ENCODE measurements around the gene CATSPERE. TPM values are rescaled to one million over a fixed set of nuclear protein-coding genes. Genes with fewer than 3 reads are reported as not detected.

Gene CATSPERE
- total RNA-seq, 1 donor from 2014 or later = 0.86 TPM

GRCh38 chr1:244424649-244425334 lies 36.3 kb upstream of the CATSPERE start:
- no peak for DNase-seq (ENCODE audit: low spot score)
- Histone ChIP-seq H3K9me3 (ENCODE audit: low read depth) (no peaks in the 10 kb centered on the region), H3K4me1 (no peaks in the 10 kb centered on the region), H3K36me3 (peaks cover 23% of the 10 kb centered on the region), H3K27ac (no peak overlapping the region), H3F3A (ENCODE audit: low read depth) (peaks cover 8% of the 10 kb centered on the region), H3K27me3 (no peaks in the 10 kb centered on the region), H4K20me1 (ENCODE audit: low read depth) (no peaks in the 10 kb centered on the region), H3K4me3 (no peak overlapping the region), H3K9ac (no peak overlapping the region), H3K79me2 (ENCODE audit: low read depth) (no peaks in the 10 kb centered on the region), H3K4me2 (no peak overlapping the region), H2AFZ (replicated peaks) (no peak overlapping the region)
- Mint-ChIP-seq H3K9me3 (no peaks in the 10 kb centered on the region), H3K4me3 (no peak overlapping the region), H3K4me1 (no peaks in the 10 kb centered on the region), H3K36me3 (peaks cover 10% of the 10 kb centered on the region), H3K27me3 (ENCODE audit: insufficient read depth, low read depth) (no peaks in the 10 kb centered on the region), H3K27ac (no peak overlapping the region)
- no peak for TF ChIP-seq EZH2 (IDR thresholded peaks at IDR 0.05)

GRCh38 chr1:244427647-244428046 lies 33.4 kb upstream of the CATSPERE start:
- Histone ChIP-seq H3K36me3 (peaks cover 30% of the 10 kb centered on the region), H3K27ac (no peak overlapping the region), H3K9ac (no peak overlapping the region), H3K4me1 (no peaks in the 10 kb centered on the region), H4K20me1 (ENCODE audit: low read depth) (no peaks in the 10 kb centered on the region), H3F3A (ENCODE audit: low read depth) (peaks cover 16% of the 10 kb centered on the region), H3K27me3 (no peaks in the 10 kb centered on the region), H3K4me2 (no peak overlapping the region), H3K79me2 (ENCODE audit: low read depth) (no peaks in the 10 kb centered on the region), H3K9me3 (ENCODE audit: low read depth) (no peaks in the 10 kb centered on the region), H2AFZ (replicated peaks) (no peak overlapping the region), H3K4me3 (no peak overlapping the region)
- no peak for DNase-seq (ENCODE audit: low spot score)
- no peaks in the 10 kb centered on the region for H3K27me3 Mint-ChIP-seq (ENCODE audit: insufficient read depth, low read depth)
- no peak overlapping the region for H3K4me3 Mint-ChIP-seq
- TF ChIP-seq EZH2phosphoT487 (IDR thresholded peaks at IDR 0.05) (no peak), EZH2 (IDR thresholded peaks at IDR 0.05) (no peak)
- TF ChIP-seq, protein P1, sequence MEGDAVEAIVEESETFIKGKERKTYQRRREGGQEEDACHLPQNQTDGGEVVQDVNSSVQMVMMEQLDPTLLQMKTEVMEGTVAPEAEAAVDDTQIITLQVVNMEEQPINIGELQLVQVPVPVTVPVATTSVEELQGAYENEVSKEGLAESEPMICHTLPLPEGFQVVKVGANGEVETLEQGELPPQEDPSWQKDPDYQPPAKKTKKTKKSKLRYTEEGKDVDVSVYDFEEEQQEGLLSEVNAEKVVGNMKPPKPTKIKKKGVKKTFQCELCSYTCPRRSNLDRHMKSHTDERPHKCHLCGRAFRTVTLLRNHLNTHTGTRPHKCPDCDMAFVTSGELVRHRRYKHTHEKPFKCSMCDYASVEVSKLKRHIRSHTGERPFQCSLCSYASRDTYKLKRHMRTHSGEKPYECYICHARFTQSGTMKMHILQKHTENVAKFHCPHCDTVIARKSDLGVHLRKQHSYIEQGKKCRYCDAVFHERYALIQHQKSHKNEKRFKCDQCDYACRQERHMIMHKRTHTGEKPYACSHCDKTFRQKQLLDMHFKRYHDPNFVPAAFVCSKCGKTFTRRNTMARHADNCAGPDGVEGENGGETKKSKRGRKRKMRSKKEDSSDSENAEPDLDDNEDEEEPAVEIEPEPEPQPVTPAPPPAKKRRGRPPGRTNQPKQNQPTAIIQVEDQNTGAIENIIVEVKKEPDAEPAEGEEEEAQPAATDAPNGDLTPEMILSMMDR (IDR thresholded peaks at IDR 0.05) = no peak
- no peaks in the 10 kb centered on the region for H3K9me3 Mint-ChIP-seq
- no peaks in the 10 kb centered on the region for H3K4me1 Mint-ChIP-seq
- no peak overlapping the region for H3K27ac Mint-ChIP-seq
- H3K36me3 Mint-ChIP-seq = peaks cover 6% of the 10 kb centered on the region

GRCh38 chr1:244429818-244430217 lies 31.3 kb upstream of the CATSPERE start:
- Histone ChIP-seq H3K4me2 (no peak overlapping the region), H3K9ac (no peak overlapping the region), H3K9me3 (ENCODE audit: low read depth) (no peaks in the 10 kb centered on the region), H3K36me3 (peaks cover 13% of the 10 kb centered on the region), H3K27ac (no peak overlapping the region), H4K20me1 (ENCODE audit: low read depth) (no peaks in the 10 kb centered on the region), H3K4me1 (no peaks in the 10 kb centered on the region), H3K27me3 (no peaks in the 10 kb centered on the region), H3K4me3 (no peak overlapping the region), H3F3A (ENCODE audit: low read depth) (peaks cover 12% of the 10 kb centered on the region), H2AFZ (replicated peaks) (no peak overlapping the region), H3K79me2 (ENCODE audit: low read depth) (no peaks in the 10 kb centered on the region)
- no peak for DNase-seq (ENCODE audit: low spot score)
- Mint-ChIP-seq H3K27me3 (ENCODE audit: insufficient read depth, low read depth) (no peaks in the 10 kb centered on the region), H3K4me3 (no peak overlapping the region), H3K4me1 (no peaks in the 10 kb centered on the region), H3K27ac (no peak overlapping the region), H3K36me3 (peaks cover 5% of the 10 kb centered on the region), H3K9me3 (no peaks in the 10 kb centered on the region)
- TF ChIP-seq EZH2phosphoT487 (IDR thresholded peaks at IDR 0.05) (no peak), EZH2 (IDR thresholded peaks at IDR 0.05) (no peak)
- TF ChIP-seq, protein P1 (IDR thresholded peaks at IDR 0.05) = no peak

DNA sequence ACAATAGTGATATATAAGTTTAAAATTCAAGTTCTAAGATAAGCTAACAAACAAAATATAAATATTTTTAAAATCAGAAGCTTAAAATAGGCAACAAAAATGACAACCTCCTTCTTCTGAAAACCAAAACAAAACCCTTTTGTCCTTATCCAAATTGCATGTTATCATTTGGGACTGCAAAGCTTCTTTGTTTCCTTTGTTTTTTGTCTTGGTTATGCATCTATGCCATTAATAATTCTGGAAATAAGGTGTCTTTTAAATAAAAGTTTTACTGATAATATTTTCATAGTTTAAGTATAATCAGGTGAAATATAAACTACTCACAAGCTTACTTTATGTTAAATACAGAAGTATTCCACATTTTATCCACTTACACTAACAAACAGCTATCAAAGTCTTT lies 29.9 kb upstream of the CATSPERE start:
- no peak overlapping the region for H3K27ac ChIP-seq
- H3K79me2 ChIP-seq (ENCODE audit: low read depth) = no peaks in the 10 kb centered on the region
- H2AFZ ChIP-seq (replicated peaks) = no peak overlapping the region
- no peak overlapping the region for H3K4me2 ChIP-seq
- no peak overlapping the region for H3K4me3 ChIP-seq
- no peak overlapping the region for H3K27ac Mint-ChIP-seq
- H3K36me3 Mint-ChIP-seq = peaks cover 11% of the 10 kb centered on the region
- H3K4me1 ChIP-seq = no peaks in the 10 kb centered on the region
- H3F3A ChIP-seq (ENCODE audit: low read depth) = peaks cover 12% of the 10 kb centered on the region
- H3K9ac ChIP-seq = no peak overlapping the region
- no peak for DNase-seq (ENCODE audit: low spot score)
- no peaks in the 10 kb centered on the region for H3K27me3 ChIP-seq
- TF ChIP-seq EZH2 (IDR thresholded peaks at IDR 0.05) (no peak), EZH2phosphoT487 (IDR thresholded peaks at IDR 0.05) (no peak)
- TF ChIP-seq, protein P1 (IDR thresholded peaks at IDR 0.05) = no peak
- no peaks in the 10 kb centered on the region for H3K4me1 Mint-ChIP-seq
- no peaks in the 10 kb centered on the region for H3K27me3 Mint-ChIP-seq (ENCODE audit: insufficient read depth, low read depth)
- H4K20me1 ChIP-seq (ENCODE audit: low read depth) = no peaks in the 10 kb centered on the region
- no peak overlapping the region for H3K4me3 Mint-ChIP-seq
- no peaks in the 10 kb centered on the region for H3K9me3 ChIP-seq (ENCODE audit: low read depth)
- no peaks in the 10 kb centered on the region for H3K9me3 Mint-ChIP-seq
- H3K36me3 ChIP-seq = peaks cover 13% of the 10 kb centered on the region

Measured in neural progenitor cell (in vitro differentiated cells).